GM12878 (cell line): Measurements from ENCODE around the gene CD300H. TPM values are rescaled to one million over a fixed set of nuclear protein-coding genes. Genes with fewer than 3 reads are reported as not detected.
A peak's percentile ranks its signal among the peaks of the same experiment; 100 is the strongest.

Experiments used
- ATAC-seq: fragments of 200-7000 bp; cut with Tn5 transposase; 3 replicates; pipeline ENCODE4 v1.9.1; 2020; ENCODE audit warnings: mild to moderate bottlenecking, moderate library complexity
- BruUV-seq: library from RNA; stranded (reverse); fragments of 400-500 nt; replicated peaks from 2 replicates; lab custom pipeline; 2021; lab: Mats Ljungman, UMichigan
- CTCF ChIA-PET: fragments of 300-600 bp; sonication (Branson Sonifier 250); formaldehyde crosslinking; extraction: SDS; loops from one replicate; lab custom pipeline; 2021; ENCODE audit warnings: inconsistent platforms; lab: Yijun Ruan, JAX
- POLR2A ChIA-PET: fragments of 350-600 bp; formaldehyde crosslinking; extraction: SDS; loops from one replicate; lab custom pipeline; 2021; ENCODE audit warnings: inconsistent platforms; lab: Charles Lee
- RAD21 ChIA-PET: fragments of 300-600 bp; sonication (Branson Sonifier 250); formaldehyde crosslinking; loops from one replicate; lab custom pipeline; 2023; ENCODE audit warnings: antibody characterized with exemption; ENCODE audit not compliant: unreplicated experiment; lab: Charles Lee
- SMC1A ChIA-PET: fragments of 300-600 bp; sonication (Branson Sonifier 250); formaldehyde crosslinking; loops from one replicate; lab custom pipeline; 2023; ENCODE audit not compliant: unreplicated experiment, uncharacterized antibody; lab: Charles Lee
- DNase-seq: peaks from one replicate; pipeline ENCODE4 v3.0.0-alpha.2; 2011; ENCODE audit warnings: low read depth, low spot score
- FAIRE-seq: peaks from 3 replicates; lab custom pipeline; 2011; peaks lifted over from hg19 to GRCh38; lab: Jason Lieb, UNC
- H2AFZ ChIP-seq: 2 replicates; pipeline ENCODE4 v1.6.0; 2011; ENCODE audit warnings: low read depth, low read length, control low read depth; ENCODE audit not compliant: control insufficient read depth
- H3K27ac ChIP-seq: 2 replicates; pipeline ENCODE4 v1.5.1; 2011; ENCODE audit warnings: control low read depth; ENCODE audit not compliant: control insufficient read depth, insufficient read depth
- H3K27me3 ChIP-seq, 2 experiments: replicated peaks in 1 of 2; 2 replicates each; pipeline versions ENCODE4 v1.6.0 to v1.6.1; 2011; ENCODE audit warnings: low read length in 1 of 2; ENCODE audit not compliant: control insufficient read depth in 2 of 2, insufficient read depth in 2 of 2
- H3K36me3 ChIP-seq, 2 experiments: 2 replicates each; pipeline ENCODE4 v1.5.1; 2011; ENCODE audit warnings: low read length in 1 of 2; ENCODE audit not compliant: control insufficient read depth in 2 of 2, insufficient read depth in 2 of 2
- H3K4me1 ChIP-seq: 2 replicates; pipeline ENCODE4 v1.6.1; 2011; ENCODE audit warnings: mild to moderate bottlenecking, low read length, moderate library complexity, mixed read lengths; ENCODE audit not compliant: control insufficient read depth, insufficient read depth
- H3K4me2 ChIP-seq: 2 replicates; pipeline ENCODE4 v1.6.0; 2011; ENCODE audit warnings: control low read depth; ENCODE audit not compliant: control insufficient read depth, insufficient read depth
- H3K4me3 ChIP-seq: fragments of 200-600 bp; sonication (generic); 2 replicates; pipeline ENCODE4 v1.5.1; 2016
- H3K79me2 ChIP-seq: 2 replicates; pipeline ENCODE4 v1.6.0; 2011; ENCODE audit warnings: low read length; ENCODE audit not compliant: control insufficient read depth, insufficient read depth
- H3K9ac ChIP-seq: 2 replicates; pipeline ENCODE4 v1.8.0; 2011; ENCODE audit warnings: low read length, control low read depth, mixed read lengths; ENCODE audit not compliant: control insufficient read depth, insufficient read depth
- H3K9me3 ChIP-seq: replicated peaks from 3 replicates; pipeline ENCODE4 v1.5.1; 2011; ENCODE audit warnings: mild to moderate bottlenecking, low read length; ENCODE audit not compliant: control insufficient read depth, insufficient read depth
- H4K20me1 ChIP-seq: 2 replicates; pipeline ENCODE4 v1.6.0; 2011; ENCODE audit not compliant: control insufficient read depth, insufficient read depth
- ATF7 ChIP-seq: fragments of 450-650 bp; IDR thresholded peaks from 2 replicates; pipeline ENCODE4 v1.6.1; 2016; ENCODE audit warnings: low read depth, mild to moderate bottlenecking
- CREM ChIP-seq: IDR thresholded peaks from 2 replicates; pipeline ENCODE4 v1.6.1; 2014; ENCODE audit warnings: antibody characterized with exemption, low read depth
- ESRRA ChIP-seq: IDR thresholded peaks from 2 replicates; pipeline ENCODE4 v1.6.1; 2012; ENCODE audit warnings: mild to moderate bottlenecking, low read length, improper control_type of control experiment
- HCFC1 ChIP-seq: fragments of 150-350 bp; IDR thresholded peaks from 2 replicates; pipeline ENCODE4 v1.6.1; 2014; ENCODE audit warnings: low read length
- HDAC6 ChIP-seq: fragments of 200-600 bp; sonication (generic); IDR thresholded peaks from one replicate; pipeline ENCODE4 v1.8.0; 2017; ENCODE audit warnings: antibody characterized with exemption; ENCODE audit not compliant: unreplicated experiment
- IKZF2 ChIP-seq, 2 experiments: fragments of 450-650 bp; IDR thresholded peaks; 2 replicates each; pipeline ENCODE4 v1.6.1; 2017; ENCODE audit warnings: mild to moderate bottlenecking in 2 of 2, moderate library complexity in 2 of 2
- JUNB ChIP-seq: IDR thresholded peaks from 2 replicates; pipeline ENCODE4 v1.6.1; 2016; ENCODE audit warnings: antibody characterized with exemption, mild to moderate bottlenecking
- TCF3 ChIP-seq: IDR thresholded peaks from 2 replicates; pipeline ENCODE4 v1.6.1; 2012; ENCODE audit warnings: low read depth, mild to moderate bottlenecking, low read length, borderline replicate concordance; ENCODE audit not compliant: insufficient read depth
- ZSCAN29 ChIP-seq: fragments of 450-650 bp; IDR thresholded peaks from 2 replicates; pipeline ENCODE4 v1.6.1; 2017; ENCODE audit warnings: mild to moderate bottlenecking, moderate library complexity
- WGBS: methylation state at CpG from one replicate; pipeline ENCODE4 v1.1.6; 2016; ENCODE audit warnings: low lambda C conversion rate; ENCODE audit not compliant: insufficient replicate concordance, insufficient coverage; ENCODE audit errors: missing lambda C conversion rate; 5-methylcytosine and 5-hydroxymethylcytosine counted together
- in situ Hi-C: fragments of 300-500 bp; cut with MboI; formaldehyde crosslinking; loops from 9 replicates; pipeline ENCODE4 v1.14.3; 2018; ENCODE audit warnings: mixed read lengths
- intact Hi-C: fragments of 100-400 bp; cut with micrococcal nuclease; formaldehyde crosslinking; loops from one replicate; pipeline ENCODE4 v1.14.2; 2022; ENCODE audit not compliant: unreplicated experiment
- polyA plus RNA-seq, 11 experiments: library from polyadenylated mRNA; depleted of rRNA in 4 of 11; unstranded in 6 of 11; stranded (reverse) in 5 of 11; fragments of >200 nt; fragmentation: Nextera tagmentation in 4 of 11; fragmentation: Illumina TruSeq in 1 of 11; extraction: Ambion mirVana in 4 of 11; extraction: Trizol in 1 of 11; gene quantifications; 1 replicate in 1 of 11; 2 replicates in 10 of 11; pipeline versions ENCODE4 v1.2.1 to v1.2.3, GENCODE V29; 2011 to 2016; ENCODE audit warnings: inconsistent platforms in 2 of 11, missing spikeins in 2 of 11, low read depth in 1 of 11
- total RNA-seq, 4 experiments: library from RNA; depleted of rRNA in 3 of 4; stranded (reverse); fragments of >200 nt in 3 of 4; fragmentation: Illumina TruSeq in 1 of 4; extraction: Trizol in 1 of 4; gene quantifications; 2 replicates each; pipeline versions ENCODE4 v1.2.1 to v1.2.3, GENCODE V29; 2013 to 2021
- TF ChIP-seq, protein P1 (sequence below): fragments of 150-350 bp; IDR thresholded peaks from 2 replicates; pipeline ENCODE4 v1.6.1; 2014; ENCODE audit warnings: mild to moderate bottlenecking, low read depth, low read length
- TF ChIP-seq, protein P2 (sequence below): IDR thresholded peaks from 2 replicates; pipeline ENCODE4 v1.6.1; 2012; ENCODE audit warnings: improper control_type of control experiment, low read depth, low read length; ENCODE audit not compliant: insufficient replicate concordance
- TF ChIP-seq, protein P3 (sequence below): fragments of 450-650 bp; conservative IDR thresholded peaks from 2 replicates; pipeline ENCODE4 v1.6.1; 2017; ENCODE audit warnings: mild to moderate bottlenecking, moderate library complexity

CD300H gene
- total and polyA plus RNA-seq, 10 of the 15 experiments (the other 5 are each of a cell fraction or from before 2014, with no cell fraction given) = not detected

DNA sequence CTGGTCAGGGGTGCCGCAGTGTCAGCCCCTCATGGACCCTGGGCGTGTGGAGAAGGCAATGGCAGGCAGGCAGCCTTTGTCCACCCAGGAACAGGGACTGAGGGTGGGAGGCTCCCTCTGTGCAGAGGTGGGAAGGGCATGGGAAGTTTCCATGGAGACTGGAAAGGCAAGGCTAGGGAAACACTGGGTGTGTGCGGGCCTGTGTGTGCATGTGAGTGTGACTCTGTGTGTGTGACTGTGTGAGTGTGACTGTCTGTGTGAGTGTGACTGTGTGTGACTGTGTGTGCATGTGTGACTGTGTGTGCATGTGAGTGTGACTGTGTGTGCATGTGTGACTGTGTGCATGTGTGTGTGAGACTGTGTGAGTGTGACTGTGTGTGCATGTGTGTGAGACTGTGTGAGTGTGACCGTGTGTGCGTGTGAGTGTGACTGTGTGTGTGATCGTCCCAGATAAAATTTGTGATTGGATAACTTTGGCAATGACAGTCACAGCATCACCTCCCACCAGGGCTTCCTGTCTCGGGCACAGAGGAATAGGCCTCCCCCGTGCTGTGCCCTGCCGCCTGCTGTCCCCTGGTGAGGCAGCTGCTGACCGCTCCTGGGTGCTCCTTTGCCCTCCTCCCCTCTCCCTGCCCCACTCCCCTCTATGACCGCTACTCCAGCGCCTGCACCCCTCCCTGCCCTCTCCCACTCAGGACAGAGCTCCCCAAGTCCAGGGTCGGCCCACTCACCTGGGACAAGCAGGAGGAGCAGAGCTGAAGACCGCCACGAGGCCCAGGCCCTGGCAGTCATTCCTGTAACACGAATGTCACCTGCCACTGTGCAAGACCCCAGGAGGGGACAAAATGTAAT is 22.1 kb downstream of the CD300H start (continued):
- TF ChIP-seq HDAC6 (no peak), CREM (no peak), ATF7 (no peak)
- TF ChIP-seq, all 136 proteins: peak for 4

DNA sequence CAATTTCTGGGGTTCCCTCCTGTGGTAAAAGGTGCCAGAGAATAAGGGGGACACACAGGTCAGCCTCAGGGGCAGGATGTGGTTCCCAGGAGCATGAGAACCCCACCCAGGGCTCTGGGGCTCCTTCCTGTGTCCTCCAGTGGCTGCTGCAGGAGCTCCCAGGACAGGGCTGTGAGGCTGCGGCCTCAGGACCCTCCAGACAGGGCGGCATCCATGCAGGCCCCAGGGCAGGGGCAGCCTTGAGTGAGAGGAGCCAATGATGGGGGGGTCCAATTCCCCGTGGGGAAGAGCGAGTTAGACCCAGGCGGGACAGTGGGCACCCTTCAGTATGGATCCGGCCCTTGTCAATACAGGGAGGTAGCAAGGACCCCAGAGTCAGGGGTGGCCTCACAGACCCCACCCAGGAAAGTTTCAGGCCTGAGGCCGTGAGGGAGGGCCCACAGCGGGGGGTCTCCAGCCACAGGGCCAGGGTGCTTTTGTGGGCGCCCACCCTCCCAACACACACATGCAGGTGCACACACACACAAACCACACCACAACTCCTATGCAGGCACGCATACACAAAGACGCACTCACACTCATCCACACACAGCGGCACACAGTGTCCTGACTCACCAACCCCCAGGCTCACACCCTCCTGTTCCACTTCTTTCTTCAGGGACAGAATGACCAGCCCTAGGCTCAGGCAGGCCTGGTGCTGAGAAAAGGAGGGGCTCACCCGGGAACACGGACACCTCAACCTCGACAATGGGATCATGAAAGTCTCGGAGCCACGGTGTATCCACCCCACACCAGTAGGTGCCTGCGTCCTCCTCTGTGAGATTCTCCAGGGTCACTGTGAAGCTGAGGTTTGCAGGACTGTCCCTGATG is 23.2 kb downstream of the CD300H start:
- Histone ChIP-seq H3K27me3 (peaks cover 0 to 1% of the 10 kb centered on the region in 2 experiments; a peak in 2 of 4 replicates), H3K9me3 (no peaks in the 10 kb centered on the region), H3K9ac (no peak overlapping the region), H3K79me2 (no peaks in the 10 kb centered on the region), H3K4me2 (no peak overlapping the region), H4K20me1 (no peaks in the 10 kb centered on the region), H3K4me1 (no peaks in the 10 kb centered on the region), H2AFZ (no peak overlapping the region), H3K27ac (no peak overlapping the region), H3K36me3 (no peaks in the 10 kb centered on the region), H3K4me3 (no peak overlapping the region)
- BruUV-seq = no TSS peak
- in situ Hi-C loops = no loop called here
- FAIRE-seq (peak; percentile 7), DNase-seq (no peak), ATAC-seq (no peak)
- intact Hi-C loops = no loop called here
- WGBS = 52% methylated on average over 17 of the region's 18 CpGs
- ChIA-PET POLR2A (no interaction called here), SMC1A (no interaction called here), RAD21 (no interaction called here), CTCF (no interaction called here)
- TF ChIP-seq, protein P1, sequence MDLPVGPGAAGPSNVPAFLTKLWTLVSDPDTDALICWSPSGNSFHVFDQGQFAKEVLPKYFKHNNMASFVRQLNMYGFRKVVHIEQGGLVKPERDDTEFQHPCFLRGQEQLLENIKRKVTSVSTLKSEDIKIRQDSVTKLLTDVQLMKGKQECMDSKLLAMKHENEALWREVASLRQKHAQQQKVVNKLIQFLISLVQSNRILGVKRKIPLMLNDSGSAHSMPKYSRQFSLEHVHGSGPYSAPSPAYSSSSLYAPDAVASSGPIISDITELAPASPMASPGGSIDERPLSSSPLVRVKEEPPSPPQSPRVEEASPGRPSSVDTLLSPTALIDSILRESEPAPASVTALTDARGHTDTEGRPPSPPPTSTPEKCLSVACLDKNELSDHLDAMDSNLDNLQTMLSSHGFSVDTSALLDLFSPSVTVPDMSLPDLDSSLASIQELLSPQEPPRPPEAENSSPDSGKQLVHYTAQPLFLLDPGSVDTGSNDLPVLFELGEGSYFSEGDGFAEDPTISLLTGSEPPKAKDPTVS = no peak
- TF ChIP-seq TCF3 (no peak), IKZF2 (IDR thresholded peaks at IDR 0.05) (no peak), ZSCAN29 (no peak), ESRRA (no peak), JUNB (no peak), HCFC1 (no peak)
- TF ChIP-seq, protein P2, sequence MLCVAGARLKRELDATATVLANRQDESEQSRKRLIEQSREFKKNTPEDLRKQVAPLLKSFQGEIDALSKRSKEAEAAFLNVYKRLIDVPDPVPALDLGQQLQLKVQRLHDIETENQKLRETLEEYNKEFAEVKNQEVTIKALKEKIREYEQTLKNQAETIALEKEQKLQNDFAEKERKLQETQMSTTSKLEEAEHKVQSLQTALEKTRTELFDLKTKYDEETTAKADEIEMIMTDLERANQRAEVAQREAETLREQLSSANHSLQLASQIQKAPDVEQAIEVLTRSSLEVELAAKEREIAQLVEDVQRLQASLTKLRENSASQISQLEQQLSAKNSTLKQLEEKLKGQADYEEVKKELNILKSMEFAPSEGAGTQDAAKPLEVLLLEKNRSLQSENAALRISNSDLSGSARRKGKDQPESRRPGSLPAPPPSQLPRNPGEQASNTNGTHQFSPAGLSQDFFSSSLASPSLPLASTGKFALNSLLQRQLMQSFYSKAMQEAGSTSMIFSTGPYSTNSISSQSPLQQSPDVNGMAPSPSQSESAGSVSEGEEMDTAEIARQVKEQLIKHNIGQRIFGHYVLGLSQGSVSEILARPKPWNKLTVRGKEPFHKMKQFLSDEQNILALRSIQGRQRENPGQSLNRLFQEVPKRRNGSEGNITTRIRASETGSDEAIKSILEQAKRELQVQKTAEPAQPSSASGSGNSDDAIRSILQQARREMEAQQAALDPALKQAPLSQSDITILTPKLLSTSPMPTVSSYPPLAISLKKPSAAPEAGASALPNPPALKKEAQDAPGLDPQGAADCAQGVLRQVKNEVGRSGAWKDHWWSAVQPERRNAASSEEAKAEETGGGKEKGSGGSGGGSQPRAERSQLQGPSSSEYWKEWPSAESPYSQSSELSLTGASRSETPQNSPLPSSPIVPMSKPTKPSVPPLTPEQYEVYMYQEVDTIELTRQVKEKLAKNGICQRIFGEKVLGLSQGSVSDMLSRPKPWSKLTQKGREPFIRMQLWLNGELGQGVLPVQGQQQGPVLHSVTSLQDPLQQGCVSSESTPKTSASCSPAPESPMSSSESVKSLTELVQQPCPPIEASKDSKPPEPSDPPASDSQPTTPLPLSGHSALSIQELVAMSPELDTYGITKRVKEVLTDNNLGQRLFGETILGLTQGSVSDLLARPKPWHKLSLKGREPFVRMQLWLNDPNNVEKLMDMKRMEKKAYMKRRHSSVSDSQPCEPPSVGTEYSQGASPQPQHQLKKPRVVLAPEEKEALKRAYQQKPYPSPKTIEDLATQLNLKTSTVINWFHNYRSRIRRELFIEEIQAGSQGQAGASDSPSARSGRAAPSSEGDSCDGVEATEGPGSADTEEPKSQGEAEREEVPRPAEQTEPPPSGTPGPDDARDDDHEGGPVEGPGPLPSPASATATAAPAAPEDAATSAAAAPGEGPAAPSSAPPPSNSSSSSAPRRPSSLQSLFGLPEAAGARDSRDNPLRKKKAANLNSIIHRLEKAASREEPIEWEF = no peak
- TF ChIP-seq, protein P3, sequence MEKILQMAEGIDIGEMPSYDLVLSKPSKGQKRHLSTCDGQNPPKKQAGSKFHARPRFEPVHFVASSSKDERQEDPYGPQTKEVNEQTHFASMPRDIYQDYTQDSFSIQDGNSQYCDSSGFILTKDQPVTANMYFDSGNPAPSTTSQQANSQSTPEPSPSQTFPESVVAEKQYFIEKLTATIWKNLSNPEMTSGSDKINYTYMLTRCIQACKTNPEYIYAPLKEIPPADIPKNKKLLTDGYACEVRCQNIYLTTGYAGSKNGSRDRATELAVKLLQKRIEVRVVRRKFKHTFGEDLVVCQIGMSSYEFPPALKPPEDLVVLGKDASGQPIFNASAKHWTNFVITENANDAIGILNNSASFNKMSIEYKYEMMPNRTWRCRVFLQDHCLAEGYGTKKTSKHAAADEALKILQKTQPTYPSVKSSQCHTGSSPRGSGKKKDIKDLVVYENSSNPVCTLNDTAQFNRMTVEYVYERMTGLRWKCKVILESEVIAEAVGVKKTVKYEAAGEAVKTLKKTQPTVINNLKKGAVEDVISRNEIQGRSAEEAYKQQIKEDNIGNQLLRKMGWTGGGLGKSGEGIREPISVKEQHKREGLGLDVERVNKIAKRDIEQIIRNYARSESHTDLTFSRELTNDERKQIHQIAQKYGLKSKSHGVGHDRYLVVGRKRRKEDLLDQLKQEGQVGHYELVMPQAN = no peak
